ENCODE results near the gene EFCAB14.
"Not testable (repeated sequence)": the region's sequence is repeated elsewhere in the genome, so short reads cannot be mapped to it uniquely, and the experiment has no call there.

EFCAB14 gene

DNA sequence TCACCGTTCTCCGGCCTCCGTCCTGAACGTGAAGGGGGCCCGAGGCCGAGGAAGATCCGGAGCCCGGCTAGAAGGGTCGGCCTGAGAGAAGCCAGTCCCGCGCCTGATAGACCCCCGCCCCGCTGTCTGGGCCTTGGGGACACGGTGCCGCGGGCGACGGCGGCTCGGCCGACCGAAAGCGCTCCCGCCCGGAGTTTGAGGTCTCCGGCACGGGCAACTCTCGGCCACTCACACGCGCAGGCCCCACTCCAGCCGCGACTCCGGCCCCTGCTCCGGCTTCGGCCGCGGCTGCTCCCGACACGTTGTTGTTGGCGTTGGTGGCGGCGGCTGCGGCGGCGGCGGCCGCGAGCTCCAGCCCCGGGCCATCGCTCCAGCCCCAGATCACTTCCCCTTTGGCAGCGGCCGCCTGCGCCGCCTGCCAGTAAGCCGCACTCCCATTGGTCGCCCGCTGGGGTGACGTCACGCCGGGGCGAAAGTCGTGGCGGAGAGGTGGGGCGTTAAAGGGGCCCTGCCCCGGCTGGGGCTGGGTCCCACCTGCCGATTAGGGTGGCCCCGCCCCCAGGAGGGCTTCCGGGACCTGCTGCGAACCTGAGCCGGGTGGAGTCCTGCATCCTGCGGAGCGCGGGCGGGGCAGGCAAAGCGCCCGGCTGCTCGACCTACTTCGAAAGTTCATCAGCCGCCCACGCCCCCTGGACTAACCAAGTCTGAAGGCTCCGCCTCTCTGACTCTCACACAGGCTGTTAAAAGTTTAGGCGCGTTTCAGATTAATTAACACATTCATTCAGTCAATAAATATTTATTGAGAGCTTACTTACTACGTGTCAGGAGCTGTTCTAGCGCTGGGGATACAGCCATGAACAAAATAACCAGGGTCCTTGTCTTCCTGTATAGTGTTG, at the start of gene EFCAB14:
TSS of gene EFCAB14 (minus strand) at position 388 of the 896 bp plus-strand sequence. CDS start 1,027 bp downstream, outside the sequence.
- H3K4me3 ChIP-seq (ENCODE audit: low read depth, low read length), result peak within 1 kb of the TSS; percentile 83

- H3K4me3 ChIP-seq (ENCODE audit: low read depth, low read length), result no peak overlapping the region
These were observed 49.5 kb upstream of the EFCAB14 start for GRCh38 chr1:46768445-46768844.

- no peak overlapping the region for H3K4me3 ChIP-seq (ENCODE audit: low read depth, low read length)
These were observed 48.9 kb upstream of the EFCAB14 start for GRCh38 chr1:46767649-46768282.

DNA sequence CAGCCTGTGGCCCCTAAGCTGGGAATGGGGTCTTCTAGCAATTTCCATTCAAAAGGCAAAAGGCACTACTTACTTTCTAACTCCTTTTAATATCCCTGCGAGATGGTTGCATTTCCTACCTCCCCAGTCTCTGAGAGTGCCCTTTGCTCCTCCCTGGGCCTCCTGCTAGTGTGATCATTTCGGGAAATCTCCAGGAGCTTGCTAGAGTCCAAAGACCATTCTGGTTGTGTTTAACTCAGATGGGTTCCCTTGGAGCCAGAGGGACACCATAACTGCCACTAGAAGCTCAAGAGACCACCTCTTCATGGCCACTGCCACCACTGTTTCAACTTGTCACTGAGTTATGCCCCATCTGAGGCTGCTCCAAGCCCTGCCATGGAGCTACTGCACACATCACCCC, 45.5 kb upstream of the EFCAB14 start:
- no peak overlapping the region for H3K4me3 ChIP-seq (ENCODE audit: low read depth, low read length)

GRCh38 chr1:46761740-46762139, 42.8 kb upstream of the EFCAB14 start:
- H3K4me3 ChIP-seq (ENCODE audit: low read depth, low read length), result no peak overlapping the region

- H3K4me3 ChIP-seq (ENCODE audit: low read depth, low read length), result no peak overlapping the region
These were observed 41.7 kb upstream of the EFCAB14 start for GRCh38 chr1:46760558-46761166.

GRCh38 chr1:46757956-46758528, 39.1 kb upstream of the EFCAB14 start:
- no peak overlapping the region for H3K4me3 ChIP-seq (ENCODE audit: low read depth, low read length)

DNA sequence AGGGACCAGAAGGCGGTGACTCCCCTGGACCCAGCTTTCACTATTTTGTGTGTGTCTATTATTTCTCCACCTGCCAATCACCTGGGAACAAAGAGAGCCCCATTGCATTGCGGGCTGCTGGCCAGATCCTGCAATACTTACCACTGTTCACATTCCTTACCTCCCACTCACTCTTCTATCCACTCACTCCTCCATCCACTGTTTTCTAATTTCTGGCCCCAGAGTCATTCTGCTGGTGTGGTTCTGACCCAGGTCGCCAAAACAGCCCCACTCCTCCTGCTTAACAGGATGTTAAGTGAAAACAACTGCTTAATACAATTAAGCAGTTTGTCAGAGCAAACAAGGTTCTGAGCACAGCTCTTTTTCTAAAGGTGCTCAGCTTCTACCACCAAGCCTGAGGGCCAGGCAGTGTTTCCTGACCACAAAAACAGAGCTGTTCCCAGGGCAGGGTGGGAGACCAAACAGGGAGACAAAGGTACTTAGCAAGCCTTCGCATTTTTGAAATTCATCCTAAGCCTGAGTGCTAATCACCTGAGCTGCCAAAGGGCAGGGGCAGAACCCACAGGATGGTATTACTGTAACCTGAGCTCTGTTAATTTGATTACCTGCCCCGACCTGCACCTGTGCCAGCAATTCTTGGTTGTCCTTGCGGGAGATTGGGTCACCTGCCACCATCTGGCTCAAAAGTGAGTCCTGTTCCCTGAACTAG, 38.5 kb upstream of the EFCAB14 start:
- H3K4me3 ChIP-seq (ENCODE audit: low read depth, low read length), result no peak overlapping the region

DNA sequence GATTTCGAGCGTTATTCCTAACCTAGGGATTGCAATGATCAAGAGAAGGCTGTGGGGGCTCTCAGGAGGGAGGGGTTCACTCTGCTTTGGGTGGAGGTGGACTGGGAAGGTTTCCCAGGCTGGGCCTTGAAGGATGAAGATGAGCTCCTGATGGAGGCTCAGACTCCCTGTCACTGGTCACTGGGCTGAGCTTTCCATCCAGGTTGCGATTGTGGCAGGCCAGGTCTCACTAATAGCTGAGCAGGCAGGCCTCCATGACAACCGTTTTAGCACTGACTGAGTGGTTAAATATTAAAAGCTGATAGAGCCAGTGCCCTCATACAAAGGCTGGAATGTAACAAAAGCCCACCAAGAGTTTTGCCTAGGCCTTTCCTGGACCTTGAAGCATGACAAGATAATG, 36.2 kb upstream of the EFCAB14 start:
- no peak overlapping the region for H3K4me3 ChIP-seq (ENCODE audit: low read depth, low read length)

GRCh38 chr1:46754707-46755106, 35.8 kb upstream of the EFCAB14 start:
- H3K4me3 ChIP-seq (ENCODE audit: low read depth, low read length), result not testable (repeated sequence)

DNA sequence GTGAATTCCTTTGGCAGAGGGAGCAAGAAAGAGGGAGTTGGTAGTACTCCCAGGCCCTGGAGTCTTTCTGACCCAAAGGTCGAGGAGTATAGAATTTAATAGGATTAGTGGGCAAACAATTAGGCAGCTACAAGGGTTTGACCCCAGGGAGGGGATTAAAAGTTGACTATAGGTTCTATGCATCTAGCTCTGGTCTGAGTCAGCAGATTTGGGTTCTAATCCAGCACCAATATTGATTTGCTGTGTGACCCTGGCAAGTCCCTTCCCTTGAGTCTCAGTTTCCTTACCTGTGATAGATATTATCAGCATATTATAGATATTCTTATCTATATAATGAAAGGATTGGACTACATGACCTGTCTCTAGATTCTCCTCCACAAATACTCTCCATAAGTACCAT, 35.1 kb upstream of the EFCAB14 start:
- H3K4me3 ChIP-seq (ENCODE audit: low read depth, low read length), result no peak overlapping the region

DNA sequence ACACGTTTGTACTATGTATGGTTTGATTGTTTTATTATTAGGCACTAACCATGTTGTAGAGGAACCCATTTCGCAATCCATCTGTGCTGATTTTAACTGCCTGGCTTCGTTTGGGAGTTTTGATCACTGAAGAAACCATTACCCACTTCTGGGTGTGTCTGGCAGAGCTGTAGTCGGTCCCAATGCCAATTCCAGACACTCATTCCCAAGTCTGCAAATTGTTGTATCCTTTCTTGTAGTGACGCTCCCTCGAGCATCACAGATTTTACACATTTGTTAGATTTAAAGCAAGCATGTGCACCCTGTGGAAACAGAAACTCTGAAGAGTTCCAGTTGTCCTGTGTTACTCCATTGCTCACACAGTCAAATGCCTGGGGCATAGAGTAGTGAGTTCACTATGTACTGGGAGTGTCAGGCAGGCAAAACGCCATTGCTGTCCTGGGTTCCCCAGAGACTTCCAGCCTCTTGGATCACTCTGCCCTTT, 31.0 kb upstream of the EFCAB14 start:
- no peak overlapping the region for H3K4me3 ChIP-seq (ENCODE audit: low read depth, low read length)

GRCh38 chr1:46749404-46749803, 30.5 kb upstream of the EFCAB14 start:
- H3K4me3 ChIP-seq (ENCODE audit: low read depth, low read length), result no peak overlapping the region

- H3K4me3 ChIP-seq (ENCODE audit: low read depth, low read length), result no peak overlapping the region
These were observed 28.9 kb upstream of the EFCAB14 start for GRCh38 chr1:46747683-46748288.

GRCh38 chr1:46742069-46742468, 23.2 kb upstream of the EFCAB14 start:
- H3K4me3 ChIP-seq (ENCODE audit: low read depth, low read length), result no peak overlapping the region

DNA sequence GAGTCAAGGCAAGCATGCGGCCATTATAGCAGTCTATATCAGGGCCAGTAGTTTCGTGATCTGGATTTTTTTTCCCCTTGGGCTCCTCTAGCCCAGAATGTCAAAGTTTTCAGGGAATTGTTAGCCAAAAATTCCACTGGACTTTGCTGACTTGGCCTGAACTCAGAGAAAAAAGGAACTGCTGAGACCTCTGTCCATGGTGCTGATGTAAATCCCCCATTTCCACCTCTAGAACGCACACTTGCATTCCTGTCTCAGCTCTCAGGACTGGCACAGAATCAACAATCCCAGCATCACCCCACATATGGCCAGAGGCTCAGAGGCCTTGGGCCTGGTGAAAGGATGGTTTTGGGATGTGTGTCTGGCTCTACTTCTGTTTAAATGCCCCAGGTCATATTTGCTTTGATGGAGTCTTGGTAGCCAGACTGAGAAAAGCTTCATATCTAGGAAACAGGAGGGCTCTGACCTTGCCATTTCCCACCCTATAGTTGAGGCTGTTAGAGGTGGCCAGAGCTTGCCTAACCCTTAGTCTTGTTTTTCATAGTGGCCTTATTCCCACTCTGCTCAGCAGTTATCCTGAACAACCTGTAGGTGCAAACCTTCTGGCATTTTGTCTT, 16.9 kb upstream of the EFCAB14 start:
- H3K4me3 ChIP-seq (ENCODE audit: low read depth, low read length), result no peak overlapping the region

DNA sequence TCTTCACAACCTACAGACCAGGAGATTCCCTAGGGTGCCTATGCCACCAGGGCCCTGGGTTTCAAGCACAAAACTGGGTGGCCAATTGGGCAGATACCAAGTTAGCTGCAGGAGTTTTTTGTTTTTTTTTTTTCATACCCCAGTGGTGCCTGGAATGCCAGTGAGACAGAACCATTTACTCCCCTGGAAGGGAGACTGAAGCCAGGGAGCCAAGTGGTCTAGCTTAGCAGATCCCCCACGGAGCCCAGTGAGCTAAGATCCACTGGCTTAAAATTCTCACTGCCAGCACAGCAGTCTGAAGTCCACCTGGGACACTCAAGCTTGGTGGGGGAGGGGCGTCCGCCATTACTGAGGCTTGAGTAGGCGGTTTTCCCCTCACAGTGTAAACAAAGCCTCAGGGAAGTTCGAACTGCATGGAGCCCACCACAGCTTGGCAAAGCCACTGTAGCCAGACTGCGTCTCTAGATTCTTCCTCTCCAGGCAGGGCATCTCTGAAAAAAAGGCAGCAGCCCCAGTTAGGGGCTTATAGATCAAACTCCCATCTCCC, 9.5 kb upstream of the EFCAB14 start:
- not testable (repeated sequence) for H3K4me3 ChIP-seq (ENCODE audit: low read depth, low read length)

DNA sequence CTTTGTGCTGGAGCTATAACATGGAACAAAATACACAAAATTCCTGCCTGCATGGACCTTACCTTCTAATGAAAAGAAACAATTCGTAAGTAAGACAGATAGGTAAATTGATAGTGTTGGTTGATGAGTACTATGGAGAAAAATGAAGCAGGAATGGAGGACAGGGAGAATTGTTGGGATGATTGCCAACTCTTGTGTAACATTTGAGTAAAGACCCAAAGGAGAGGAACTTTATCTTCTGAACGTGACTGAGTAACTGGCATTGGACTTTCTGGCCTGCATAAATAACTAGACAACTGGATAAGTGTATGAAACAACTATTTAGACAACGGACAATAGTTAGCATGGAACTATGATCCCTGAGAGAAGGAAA, 6.8 kb upstream of the EFCAB14 start:
- no peak overlapping the region for H3K4me3 ChIP-seq (ENCODE audit: low read depth, low read length)

DNA sequence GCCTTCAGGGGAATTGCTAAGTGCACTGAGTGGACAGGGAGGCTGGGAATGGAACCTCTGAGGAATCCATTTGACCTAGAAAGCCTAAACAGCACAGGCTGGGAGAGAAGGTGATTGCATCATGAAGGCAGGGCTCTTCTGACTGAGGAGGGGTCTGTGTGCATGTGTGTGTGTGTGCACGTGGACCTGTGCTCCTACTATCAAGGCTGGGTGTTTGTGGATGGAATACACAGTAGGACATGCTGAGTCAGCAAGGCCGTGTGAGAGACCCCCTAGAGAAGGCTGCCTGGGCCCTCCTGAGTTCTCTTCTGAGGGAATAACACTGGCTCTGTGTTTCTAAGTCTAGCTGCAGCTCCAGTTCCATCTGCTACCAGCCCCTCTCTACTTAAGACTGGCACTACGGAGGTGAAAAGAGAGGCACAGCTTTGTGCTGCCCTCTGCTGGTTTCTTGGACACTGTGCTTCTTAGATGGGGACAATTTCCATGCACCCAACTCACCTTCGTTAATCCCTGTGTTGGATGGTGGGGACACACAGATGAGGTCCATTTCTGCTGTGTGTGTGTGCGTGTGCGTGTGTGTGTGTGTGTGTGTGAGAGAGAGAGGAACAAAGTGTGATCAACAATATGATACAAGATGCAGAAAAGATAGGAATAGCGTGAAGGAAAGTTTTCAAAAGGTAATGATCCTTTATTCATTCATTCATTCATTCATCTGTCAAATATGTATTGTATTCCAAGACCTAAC, 6.2 kb upstream of the EFCAB14 start:
- H3K4me3 ChIP-seq (ENCODE audit: low read depth, low read length), result no peak overlapping the region
